Skeletal muscle tissue (tissue), 4 donors: ENCODE measurements around the gene NKIRAS1. TPM values are rescaled to one million over a fixed set of nuclear protein-coding genes. Genes with fewer than 3 reads are reported as not detected.
"Not testable (repeated sequence)": the region's sequence is repeated elsewhere in the genome, so short reads cannot be mapped to it uniquely, and the experiment has no call there.

Experiments
- H3K27ac ChIP-seq: one replicate; pipeline ENCODE4 v1.7.0; 2013; ENCODE audit warnings: mild to moderate bottlenecking, low read depth, low read length, inconsistent platforms
- H3K27me3 ChIP-seq, 3 donors: one replicate each; pipeline ENCODE4 v1.7.0; 2013; ENCODE audit warnings: low read length in 3 of 3; ENCODE audit not compliant: control insufficient read depth in 3 of 3, insufficient read depth in 3 of 3
- H3K36me3 ChIP-seq, 3 donors: one replicate each; pipeline ENCODE4 v1.7.0; 2013; ENCODE audit warnings: low read length in 3 of 3; ENCODE audit not compliant: control insufficient read depth in 3 of 3, insufficient read depth in 3 of 3
- H3K4me1 ChIP-seq, 3 donors: one replicate each; pipeline ENCODE4 v1.7.0; 2013; ENCODE audit warnings: low read length in 3 of 3, mild to moderate bottlenecking in 3 of 3; ENCODE audit not compliant: control insufficient read depth in 3 of 3, insufficient read depth in 3 of 3
- H3K4me3 ChIP-seq, 3 donors: one replicate each; pipeline ENCODE4 v1.7.0; 2013; ENCODE audit warnings: low read length in 3 of 3
- H3K9ac ChIP-seq, 3 donors: one replicate each; pipeline ENCODE4 v1.7.0; 2013; ENCODE audit warnings: low read length in 3 of 3, mild to moderate bottlenecking in 3 of 3, moderate library complexity in 2 of 3, low read depth in 1 of 3
- H3K9me3 ChIP-seq, 3 donors: one replicate each; pipeline ENCODE4 v1.7.0; 2013; ENCODE audit warnings: low read length in 3 of 3; ENCODE audit not compliant: control insufficient read depth in 3 of 3
- total RNA-seq: library from RNA; depleted of rRNA; stranded (reverse); fragments of >200 nt; gene quantifications from one replicate; pipeline ENCODE4 v1.2.3, GENCODE V29; 2014
- donor health status: Osteomylitis.

NKIRAS1 gene
- total RNA-seq, 1 donor from 2014 or later, result 17.2 TPM

- H3K9ac ChIP-seq, result peak overlapping the region in 1 of 3 donors; percentile 8
- H3K27ac ChIP-seq, result no peak overlapping the region
- H3K36me3 ChIP-seq, result peaks cover 0 to 19% (median 9%) of the 10 kb centered on the region in 3 donors
Observed at GRCh38 chr3:23889386-23889785, 27.4 kb downstream of the NKIRAS1 start.

GRCh38 chr3:23888617-23889228, 28.1 kb downstream of the NKIRAS1 start:
- Histone ChIP-seq H3K4me1 (peaks cover 3 to 18% (median 5%) of the 10 kb centered on the region in 3 donors), H3K9me3 (no peaks in the 10 kb centered on the region), H3K9ac (no peak overlapping the region), H3K36me3 (peaks cover 0 to 15% (median 8%) of the 10 kb centered on the region in 3 donors), H3K27ac (no peak overlapping the region), H3K4me3 (no peak overlapping the region), H3K27me3 (no peaks in the 10 kb centered on the region)

More at GRCh38 chr3:23889386-23889785, 27.4 kb downstream of the NKIRAS1 start:
- H3K4me1 ChIP-seq, result peaks cover 3 to 18% (median 5%) of the 10 kb centered on the region in 3 donors
- H3K27me3 ChIP-seq, result no peaks in the 10 kb centered on the region
- no peaks in the 10 kb centered on the region for H3K9me3 ChIP-seq
- no peak overlapping the region for H3K4me3 ChIP-seq

GRCh38 chr3:23886311-23886710, 30.5 kb downstream of the NKIRAS1 start:
- H3K9me3 ChIP-seq, result no peaks in the 10 kb centered on the region
- no peak overlapping the region for H3K9ac ChIP-seq
- H3K27ac ChIP-seq, result no peak overlapping the region
- H3K4me1 ChIP-seq, result peaks cover 3 to 18% (median 5%) of the 10 kb centered on the region in 3 donors
- H3K27me3 ChIP-seq, result no peaks in the 10 kb centered on the region
- peaks cover 0 to 6% (median under 1%) of the 10 kb centered on the region in 3 donors for H3K36me3 ChIP-seq
- H3K4me3 ChIP-seq, result no peak overlapping the region

GRCh38 chr3:23885210-23885609, 31.6 kb downstream of the NKIRAS1 start:
- Histone ChIP-seq H3K4me3 (no peak overlapping the region), H3K9me3 (no peaks in the 10 kb centered on the region), H3K9ac (no peak overlapping the region), H3K36me3 (peaks cover 0 to 2% (median 0%) of the 10 kb centered on the region in 3 donors), H3K4me1 (peaks cover 3 to 18% (median 5%) of the 10 kb centered on the region in 3 donors), H3K27me3 (no peaks in the 10 kb centered on the region), H3K27ac (no peak overlapping the region)

GRCh38 chr3:23884481-23884880, 32.3 kb downstream of the NKIRAS1 start:
- no peak overlapping the region for H3K9ac ChIP-seq
- no peaks in the 10 kb centered on the region for H3K27me3 ChIP-seq
- peaks cover 0 to 2% (median 0%) of the 10 kb centered on the region in 3 donors for H3K36me3 ChIP-seq
- peaks cover 3 to 17% (median 5%) of the 10 kb centered on the region in 3 donors for H3K4me1 ChIP-seq
- H3K27ac ChIP-seq, result no peak overlapping the region
- no peaks in the 10 kb centered on the region for H3K9me3 ChIP-seq
- H3K4me3 ChIP-seq, result no peak overlapping the region

GRCh38 chr3:23882487-23882918, 34.3 kb downstream of the NKIRAS1 start:
- Histone ChIP-seq H3K9ac (no peak overlapping the region), H3K9me3 (no peaks in the 10 kb centered on the region), H3K27ac (no peak overlapping the region), H3K27me3 (no peaks in the 10 kb centered on the region), H3K36me3 (peaks cover 0 to 2% (median 0%) of the 10 kb centered on the region in 3 donors), H3K4me3 (no peak overlapping the region), H3K4me1 (peaks cover under 1 to 5% (median 4%) of the 10 kb centered on the region in 3 donors)

GRCh38 chr3:23881993-23882392, 34.8 kb downstream of the NKIRAS1 start:
- H3K36me3 ChIP-seq, H3K4me1 ChIP-seq, H3K4me3 ChIP-seq, H3K9ac ChIP-seq, H3K27ac ChIP-seq, H3K27me3 ChIP-seq, H3K9me3 ChIP-seq: not testable (repeated sequence)

- H3K27ac ChIP-seq, result no peak overlapping the region
- H3K4me1 ChIP-seq, result peaks cover 8 to 13% (median 10%) of the 10 kb centered on the region in 3 donors
- H3K27me3 ChIP-seq, result no peaks in the 10 kb centered on the region
- H3K9me3 ChIP-seq, result no peaks in the 10 kb centered on the region
- no peak overlapping the region for H3K9ac ChIP-seq
- H3K36me3 ChIP-seq, result peaks cover 0 to 2% (median 0%) of the 10 kb centered on the region in 3 donors
- H3K4me3 ChIP-seq, result no peak overlapping the region
Observed at GRCh38 chr3:23880703-23881339, 36.0 kb downstream of the NKIRAS1 start.

GRCh38 chr3:23879485-23879884, 37.3 kb downstream of the NKIRAS1 start:
- Histone ChIP-seq H3K4me3 (no peak overlapping the region), H3K27ac (no peak overlapping the region), H3K36me3 (peaks cover 0 to 2% (median 0%) of the 10 kb centered on the region in 3 donors), H3K27me3 (no peaks in the 10 kb centered on the region), H3K4me1 (peaks cover 15 to 24% (median 16%) of the 10 kb centered on the region in 3 donors), H3K9ac (no peak overlapping the region), H3K9me3 (no peaks in the 10 kb centered on the region)

- Histone ChIP-seq H3K4me3 (no peak overlapping the region), H3K9ac (peak overlapping the region in 1 of 3 donors; percentile 5), H3K27ac (no peak overlapping the region), H3K4me1 (peaks cover 22 to 32% (median 27%) of the 10 kb centered on the region in 3 donors), H3K36me3 (peaks cover 0 to 2% (median 0%) of the 10 kb centered on the region in 3 donors), H3K9me3 (no peaks in the 10 kb centered on the region), H3K27me3 (no peaks in the 10 kb centered on the region)
Observed at GRCh38 chr3:23877329-23877980, 39.3 kb downstream of the NKIRAS1 start.
